SW480 (cell line): ENCODE results near the gene ORC3.
"Not testable (repeated sequence)": the region's sequence is repeated elsewhere in the genome, so short reads cannot be mapped to it uniquely, and the experiment has no call there.

Experiments
- DNase-seq: peaks from one replicate; pipeline ENCODE4 v3.0.0-alpha.2; 2016; ENCODE audit warnings: low spot score

Gene ORC3

GRCh38 chr6:87661016-87661415 is 71.1 kb downstream of the ORC3 start:
- DNase-seq = no peak

- DNase-seq = no peak
Observed at GRCh38 chr6:87661503-87661902, 71.6 kb downstream of the ORC3 start.

- DNase-seq = no peak
Observed at GRCh38 chr6:87663434-87663833, 73.5 kb downstream of the ORC3 start.

- DNase-seq = no peak
Observed at GRCh38 chr6:87664921-87665485, 75.1 kb downstream of the ORC3 start.

GRCh38 chr6:87667032-87667431 is 77.1 kb downstream of the ORC3 start:
- DNase-seq = no peak

- DNase-seq = no peak
Observed at GRCh38 chr6:87668013-87668412, 78.1 kb downstream of the ORC3 start.

GRCh38 chr6:87669051-87669450 is 79.1 kb downstream of the ORC3 start:
- DNase-seq = no peak

GRCh38 chr6:87670707-87671106 is 80.8 kb downstream of the ORC3 start:
- no peak for DNase-seq

GRCh38 chr6:87671555-87672029 is 81.7 kb downstream of the ORC3 start:
- no peak for DNase-seq

GRCh38 chr6:87672641-87673040 is 82.7 kb downstream of the ORC3 start:
- DNase-seq = no peak

- DNase-seq = no peak
Observed at GRCh38 chr6:87673237-87673636, 83.3 kb downstream of the ORC3 start.

GRCh38 chr6:87674290-87674689 is 84.4 kb downstream of the ORC3 start:
- no peak for DNase-seq

- DNase-seq = no peak
Observed at GRCh38 chr6:87675004-87675681, 85.2 kb downstream of the ORC3 start.

GRCh38 chr6:87682310-87682709 is 92.4 kb downstream of the ORC3 start:
- no peak for DNase-seq

- DNase-seq = no peak
Observed at GRCh38 chr6:87683890-87684289, 94.0 kb downstream of the ORC3 start.

GRCh38 chr6:87684895-87685654 is 95.1 kb downstream of the ORC3 start:
- DNase-seq = no peak

- DNase-seq = not testable (repeated sequence)
Observed at GRCh38 chr6:87686636-87687205, 96.8 kb downstream of the ORC3 start.

GRCh38 chr6:87687296-87687695 is 97.4 kb downstream of the ORC3 start:
- no peak for DNase-seq

GRCh38 chr6:87687893-87688292 is 98.0 kb downstream of the ORC3 start:
- not testable (repeated sequence) for DNase-seq

GRCh38 chr6:87690441-87690840 is 100.5 kb downstream of the ORC3 start:
- DNase-seq = no peak

- no peak for DNase-seq
Observed at GRCh38 chr6:87692086-87692485, 102.2 kb downstream of the ORC3 start.

- DNase-seq = not testable (repeated sequence)
Observed at GRCh38 chr6:87696817-87697216, 106.9 kb downstream of the ORC3 start.
